Neural cell (in vitro differentiated cells): ENCODE data around the gene MCOLN3. TPM values are rescaled to one million over a fixed set of nuclear protein-coding genes. Genes with fewer than 3 reads are reported as not detected.

ENCODE experiments used
- H2AFZ ChIP-seq: fragments of 200-600, 300-800 bp; sonication (generic), shearing (Covaris generic); 2 replicates; pipeline ENCODE4 v1.6.0; 2014; ENCODE audit warnings: low read depth, mild to moderate bottlenecking, antibody characterized with exemption, low read length, moderate library complexity
- H3F3A ChIP-seq: fragments of 200-600 bp; shearing (Covaris generic); 2 replicates; pipeline ENCODE4 v1.6.1; 2016; ENCODE audit warnings: mild to moderate bottlenecking, moderate library complexity, mixed read lengths, antibody characterized with exemption, low read length; ENCODE audit not compliant: insufficient read depth, poor library complexity, severe bottlenecking
- H3K27ac ChIP-seq: fragments of 200-600, 300-800 bp; sonication (generic), shearing (Covaris generic); 2 replicates; pipeline ENCODE4 v1.5.1; 2014; ENCODE audit warnings: mild to moderate bottlenecking, low read length, moderate library complexity
- H3K27me3 ChIP-seq: fragments of 300-800, 200-600 bp; sonication (generic), shearing (Covaris generic); 2 replicates; pipeline ENCODE4 v1.6.0; 2014; ENCODE audit warnings: mild to moderate bottlenecking, low read depth, low read length, moderate library complexity; ENCODE audit not compliant: insufficient read depth
- H3K36me3 ChIP-seq: fragments of 300-800, 200-600 bp; sonication (generic), shearing (Covaris generic); 2 replicates; pipeline ENCODE4 v1.5.1; 2014; ENCODE audit warnings: mild to moderate bottlenecking, antibody characterized with exemption, low read length, moderate library complexity; ENCODE audit not compliant: insufficient read depth
- H3K4me2 ChIP-seq: fragments of 300-800, 200-600 bp; sonication (generic), shearing (Covaris generic); 2 replicates; pipeline ENCODE4 v1.6.0; 2014; ENCODE audit warnings: mild to moderate bottlenecking, low read length
- H3K4me3 ChIP-seq: fragments of 300-800, 200-600 bp; sonication (generic), shearing (Covaris generic); 2 replicates; pipeline ENCODE4 v1.5.1; 2014; ENCODE audit warnings: mild to moderate bottlenecking, low read length, moderate library complexity
- H3K79me2 ChIP-seq: fragments of 200-600 bp; shearing (Covaris generic); replicated peaks from 2 replicates; pipeline ENCODE4 v1.6.0; 2014; ENCODE audit warnings: mild to moderate bottlenecking, low read length, moderate library complexity; ENCODE audit not compliant: insufficient read depth
- H3K9ac ChIP-seq: fragments of 300-800, 200-600 bp; sonication (generic), shearing (Covaris generic); 2 replicates; pipeline ENCODE4 v1.6.1; 2016; ENCODE audit warnings: mild to moderate bottlenecking, low read length, mixed read lengths
- H3K9me2 ChIP-seq: fragments of 200-600 bp; shearing (Covaris generic); 2 replicates; pipeline ENCODE4 v1.6.1; 2016; ENCODE audit warnings: mild to moderate bottlenecking, low read length, mixed read lengths; ENCODE audit not compliant: insufficient read depth
- H3K9me3 ChIP-seq: fragments of 200-600, 300-800 bp; sonication (generic), shearing (Covaris generic); 2 replicates; pipeline ENCODE4 v1.6.1; 2016; ENCODE audit warnings: mild to moderate bottlenecking, mixed run types, low read length, moderate library complexity, mixed read lengths
- H4K20me1 ChIP-seq: fragments of 200-600 bp; shearing (Covaris generic); 2 replicates; pipeline ENCODE4 v1.6.1; 2016; ENCODE audit warnings: mild to moderate bottlenecking, mixed run types; ENCODE audit not compliant: insufficient read depth
- EP300 ChIP-seq: fragments of 450-650 bp; conservative IDR thresholded peaks from 2 replicates; pipeline ENCODE4 v1.6.1; 2014; ENCODE audit warnings: antibody characterized with exemption, mild to moderate bottlenecking, moderate library complexity; ENCODE audit not compliant: poor library complexity, severe bottlenecking
- EZH2 ChIP-seq: fragments of 200-600, 300-800 bp; shearing (Covaris generic), sonication (generic); IDR thresholded peaks from 2 replicates; pipeline ENCODE4 v1.6.1; 2014; ENCODE audit warnings: antibody characterized with exemption, low read length, borderline replicate concordance, mild to moderate bottlenecking; ENCODE audit not compliant: insufficient read depth, poor library complexity, severe bottlenecking
- MXI1 ChIP-seq: fragments of 450-650 bp; conservative IDR thresholded peaks from 2 replicates; pipeline ENCODE4 v1.6.1; 2014; ENCODE audit warnings: antibody characterized with exemption, mild to moderate bottlenecking; ENCODE audit not compliant: poor library complexity, severe bottlenecking
- POLR2AphosphoS5 ChIP-seq: IDR thresholded peaks from 2 replicates; pipeline ENCODE4 v1.6.1; 2012
- RAD21 ChIP-seq: fragments of 450-650 bp; conservative IDR thresholded peaks from 2 replicates; pipeline ENCODE4 v1.6.1; 2014; ENCODE audit warnings: antibody characterized with exemption, mild to moderate bottlenecking, moderate library complexity
- SMC3 ChIP-seq: fragments of 450-650 bp; conservative IDR thresholded peaks from 2 replicates; pipeline ENCODE4 v1.6.1; 2014; ENCODE audit warnings: antibody characterized with exemption, mild to moderate bottlenecking, moderate library complexity; ENCODE audit not compliant: poor library complexity
- TAF1 ChIP-seq: IDR thresholded peaks from 2 replicates; pipeline ENCODE4 v1.6.1; 2012; ENCODE audit warnings: low read depth
- polyA plus RNA-seq: library from polyadenylated mRNA; depleted of rRNA; stranded (reverse); fragments of >200 nt; gene quantifications from 2 replicates; pipeline ENCODE4 v1.2.3, GENCODE V29; 2014
- TF ChIP-seq, protein P1 (sequence below): IDR thresholded peaks from 2 replicates; pipeline ENCODE4 v1.6.1; 2012; ENCODE audit warnings: borderline replicate concordance
- TF ChIP-seq, protein P2 (sequence below): fragments of 450-650 bp; IDR thresholded peaks from 2 replicates; pipeline ENCODE4 v1.5.1; 2014; ENCODE audit warnings: antibody characterized with exemption, mild to moderate bottlenecking, moderate library complexity; ENCODE audit not compliant: poor library complexity, severe bottlenecking

Gene MCOLN3
- polyA plus RNA-seq, 1 donor from 2014 or later = not detected

- no peaks in the 10 kb centered on the region for H3K27me3 ChIP-seq
- no peaks in the 10 kb centered on the region for H3K36me3 ChIP-seq
- no peaks in the 10 kb centered on the region for H3K79me2 ChIP-seq
- H3K27ac ChIP-seq = no peak overlapping the region
- no peak overlapping the region for H3K4me2 ChIP-seq
- H2AFZ ChIP-seq = no peak overlapping the region
- TF ChIP-seq MXI1 = no peak
- no peak for TF ChIP-seq POLR2AphosphoS5
- no peak for TF ChIP-seq EP300
- TF ChIP-seq EZH2 = no peak
- no peak for TF ChIP-seq TAF1
- TF ChIP-seq RAD21 = no peak
- TF ChIP-seq, protein P1, sequence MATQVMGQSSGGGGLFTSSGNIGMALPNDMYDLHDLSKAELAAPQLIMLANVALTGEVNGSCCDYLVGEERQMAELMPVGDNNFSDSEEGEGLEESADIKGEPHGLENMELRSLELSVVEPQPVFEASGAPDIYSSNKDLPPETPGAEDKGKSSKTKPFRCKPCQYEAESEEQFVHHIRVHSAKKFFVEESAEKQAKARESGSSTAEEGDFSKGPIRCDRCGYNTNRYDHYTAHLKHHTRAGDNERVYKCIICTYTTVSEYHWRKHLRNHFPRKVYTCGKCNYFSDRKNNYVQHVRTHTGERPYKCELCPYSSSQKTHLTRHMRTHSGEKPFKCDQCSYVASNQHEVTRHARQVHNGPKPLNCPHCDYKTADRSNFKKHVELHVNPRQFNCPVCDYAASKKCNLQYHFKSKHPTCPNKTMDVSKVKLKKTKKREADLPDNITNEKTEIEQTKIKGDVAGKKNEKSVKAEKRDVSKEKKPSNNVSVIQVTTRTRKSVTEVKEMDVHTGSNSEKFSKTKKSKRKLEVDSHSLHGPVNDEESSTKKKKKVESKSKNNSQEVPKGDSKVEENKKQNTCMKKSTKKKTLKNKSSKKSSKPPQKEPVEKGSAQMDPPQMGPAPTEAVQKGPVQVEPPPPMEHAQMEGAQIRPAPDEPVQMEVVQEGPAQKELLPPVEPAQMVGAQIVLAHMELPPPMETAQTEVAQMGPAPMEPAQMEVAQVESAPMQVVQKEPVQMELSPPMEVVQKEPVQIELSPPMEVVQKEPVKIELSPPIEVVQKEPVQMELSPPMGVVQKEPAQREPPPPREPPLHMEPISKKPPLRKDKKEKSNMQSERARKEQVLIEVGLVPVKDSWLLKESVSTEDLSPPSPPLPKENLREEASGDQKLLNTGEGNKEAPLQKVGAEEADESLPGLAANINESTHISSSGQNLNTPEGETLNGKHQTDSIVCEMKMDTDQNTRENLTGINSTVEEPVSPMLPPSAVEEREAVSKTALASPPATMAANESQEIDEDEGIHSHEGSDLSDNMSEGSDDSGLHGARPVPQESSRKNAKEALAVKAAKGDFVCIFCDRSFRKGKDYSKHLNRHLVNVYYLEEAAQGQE = no peak
- no peak for TF ChIP-seq SMC3
- no peaks in the 10 kb centered on the region for H3F3A ChIP-seq
- no peaks in the 10 kb centered on the region for H4K20me1 ChIP-seq
- no peaks in the 10 kb centered on the region for H3K9me3 ChIP-seq
- no peak overlapping the region for H3K4me3 ChIP-seq
- no peaks in the 10 kb centered on the region for H3K9me2 ChIP-seq
- no peak overlapping the region for H3K9ac ChIP-seq
Observed at GRCh38 chr1:85024736-85025135, 23.6 kb downstream of the MCOLN3 start.

DNA sequence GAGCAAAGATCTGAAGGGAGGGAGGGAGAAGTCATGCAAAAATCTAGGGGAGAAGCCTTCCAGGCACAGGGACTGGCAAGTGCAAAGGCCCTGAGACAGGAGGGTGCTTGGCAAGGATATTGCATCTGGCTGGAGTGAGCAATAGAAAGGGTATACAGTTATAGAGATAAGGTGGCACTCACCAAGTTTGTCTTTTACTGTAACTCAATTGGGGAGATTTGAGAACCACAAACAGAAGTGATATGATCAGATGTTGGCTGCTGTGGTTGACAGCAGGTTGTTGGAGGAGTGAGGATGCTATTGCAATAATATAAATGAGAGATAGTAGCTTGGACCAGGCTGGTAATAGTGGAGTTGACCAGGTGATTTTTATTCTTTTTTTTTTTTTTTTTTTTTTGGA, 25.6 kb downstream of the MCOLN3 start:
- TF ChIP-seq EP300 = no peak
- TF ChIP-seq MXI1 = no peak
- H3K36me3 ChIP-seq = no peaks in the 10 kb centered on the region
- H3K79me2 ChIP-seq = no peaks in the 10 kb centered on the region
- H2AFZ ChIP-seq = no peak overlapping the region
- H3K4me2 ChIP-seq = no peak overlapping the region
- no peaks in the 10 kb centered on the region for H4K20me1 ChIP-seq
- no peaks in the 10 kb centered on the region for H3K9me3 ChIP-seq
- no peaks in the 10 kb centered on the region for H3K9me2 ChIP-seq
- no peaks in the 10 kb centered on the region for H3K27me3 ChIP-seq
- no peak overlapping the region for H3K27ac ChIP-seq
- no peaks in the 10 kb centered on the region for H3F3A ChIP-seq
- H3K9ac ChIP-seq = no peak overlapping the region
- H3K4me3 ChIP-seq = no peak overlapping the region

DNA sequence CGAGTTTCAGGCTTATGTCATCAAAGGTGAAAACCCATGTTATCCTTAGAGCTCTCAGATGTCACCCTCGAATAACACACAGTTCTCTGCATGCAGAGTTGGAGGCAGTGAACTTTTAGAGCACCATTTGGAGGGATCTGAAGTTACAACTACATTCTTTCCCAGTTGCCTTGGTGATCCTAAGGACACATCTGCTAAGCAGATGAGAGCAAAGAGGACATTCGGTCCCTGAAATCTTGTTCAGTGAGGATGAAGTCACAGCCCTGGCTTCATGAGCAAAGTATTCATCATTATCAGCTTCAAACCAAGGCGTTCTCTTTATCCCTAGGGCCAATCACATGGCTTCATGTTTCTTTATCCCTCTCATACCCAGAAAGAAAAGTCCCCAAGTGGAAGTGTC, 28.3 kb downstream of the MCOLN3 start:
- Histone ChIP-seq H3F3A (no peaks in the 10 kb centered on the region), H3K4me2 (no peak overlapping the region), H3K36me3 (no peaks in the 10 kb centered on the region), H3K9ac (no peak overlapping the region), H4K20me1 (no peaks in the 10 kb centered on the region), H3K9me2 (no peaks in the 10 kb centered on the region), H3K27ac (no peak overlapping the region), H3K4me3 (no peak overlapping the region), H3K27me3 (no peaks in the 10 kb centered on the region), H2AFZ (no peak overlapping the region), H3K9me3 (no peaks in the 10 kb centered on the region), H3K79me2 (no peaks in the 10 kb centered on the region)
- TF ChIP-seq EZH2 (no peak), MXI1 (no peak), POLR2AphosphoS5 (no peak), SMC3 (no peak), RAD21 (no peak)
- TF ChIP-seq, protein P2, sequence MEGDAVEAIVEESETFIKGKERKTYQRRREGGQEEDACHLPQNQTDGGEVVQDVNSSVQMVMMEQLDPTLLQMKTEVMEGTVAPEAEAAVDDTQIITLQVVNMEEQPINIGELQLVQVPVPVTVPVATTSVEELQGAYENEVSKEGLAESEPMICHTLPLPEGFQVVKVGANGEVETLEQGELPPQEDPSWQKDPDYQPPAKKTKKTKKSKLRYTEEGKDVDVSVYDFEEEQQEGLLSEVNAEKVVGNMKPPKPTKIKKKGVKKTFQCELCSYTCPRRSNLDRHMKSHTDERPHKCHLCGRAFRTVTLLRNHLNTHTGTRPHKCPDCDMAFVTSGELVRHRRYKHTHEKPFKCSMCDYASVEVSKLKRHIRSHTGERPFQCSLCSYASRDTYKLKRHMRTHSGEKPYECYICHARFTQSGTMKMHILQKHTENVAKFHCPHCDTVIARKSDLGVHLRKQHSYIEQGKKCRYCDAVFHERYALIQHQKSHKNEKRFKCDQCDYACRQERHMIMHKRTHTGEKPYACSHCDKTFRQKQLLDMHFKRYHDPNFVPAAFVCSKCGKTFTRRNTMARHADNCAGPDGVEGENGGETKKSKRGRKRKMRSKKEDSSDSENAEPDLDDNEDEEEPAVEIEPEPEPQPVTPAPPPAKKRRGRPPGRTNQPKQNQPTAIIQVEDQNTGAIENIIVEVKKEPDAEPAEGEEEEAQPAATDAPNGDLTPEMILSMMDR = no peak
